ENCODE measurements around the gene TNIP3.
"Not testable (repeated sequence)": the region's sequence is repeated elsewhere in the genome, so short reads cannot be mapped to it uniquely, and the experiment has no call there.

Gene TNIP3

DNA sequence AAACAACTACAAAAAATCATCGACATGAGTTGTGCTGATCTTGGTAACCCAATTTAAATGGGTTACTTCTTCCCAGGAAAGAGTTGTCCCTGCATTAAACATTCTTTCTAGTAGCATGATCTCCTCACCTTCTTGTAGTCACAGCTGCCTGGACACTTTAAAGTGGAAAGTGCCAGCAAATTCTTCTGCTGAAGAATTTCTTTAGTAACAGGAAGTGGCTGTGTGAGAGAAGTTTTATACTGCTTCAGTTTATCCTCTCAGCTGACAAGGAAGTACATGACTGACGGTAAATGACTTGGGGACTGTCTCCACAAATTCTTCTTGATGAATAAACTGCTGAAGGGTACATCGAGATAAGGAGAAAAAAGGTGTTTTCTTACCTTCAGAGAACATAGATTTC lies 18.2 kb upstream of the TNIP3 start:
- TF ChIP-seq, protein P1, sequence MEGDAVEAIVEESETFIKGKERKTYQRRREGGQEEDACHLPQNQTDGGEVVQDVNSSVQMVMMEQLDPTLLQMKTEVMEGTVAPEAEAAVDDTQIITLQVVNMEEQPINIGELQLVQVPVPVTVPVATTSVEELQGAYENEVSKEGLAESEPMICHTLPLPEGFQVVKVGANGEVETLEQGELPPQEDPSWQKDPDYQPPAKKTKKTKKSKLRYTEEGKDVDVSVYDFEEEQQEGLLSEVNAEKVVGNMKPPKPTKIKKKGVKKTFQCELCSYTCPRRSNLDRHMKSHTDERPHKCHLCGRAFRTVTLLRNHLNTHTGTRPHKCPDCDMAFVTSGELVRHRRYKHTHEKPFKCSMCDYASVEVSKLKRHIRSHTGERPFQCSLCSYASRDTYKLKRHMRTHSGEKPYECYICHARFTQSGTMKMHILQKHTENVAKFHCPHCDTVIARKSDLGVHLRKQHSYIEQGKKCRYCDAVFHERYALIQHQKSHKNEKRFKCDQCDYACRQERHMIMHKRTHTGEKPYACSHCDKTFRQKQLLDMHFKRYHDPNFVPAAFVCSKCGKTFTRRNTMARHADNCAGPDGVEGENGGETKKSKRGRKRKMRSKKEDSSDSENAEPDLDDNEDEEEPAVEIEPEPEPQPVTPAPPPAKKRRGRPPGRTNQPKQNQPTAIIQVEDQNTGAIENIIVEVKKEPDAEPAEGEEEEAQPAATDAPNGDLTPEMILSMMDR (conservative IDR thresholded peaks at IDR 0.05; ENCODE audit: control insufficient read depth, insufficient read depth, low read depth, low read length): no peak
- H3K4me3 ChIP-seq (ENCODE audit: control insufficient read depth, low read depth, low read length): no peak overlapping the region
- DNase-seq (ENCODE audit: low read depth): no peak

DNA sequence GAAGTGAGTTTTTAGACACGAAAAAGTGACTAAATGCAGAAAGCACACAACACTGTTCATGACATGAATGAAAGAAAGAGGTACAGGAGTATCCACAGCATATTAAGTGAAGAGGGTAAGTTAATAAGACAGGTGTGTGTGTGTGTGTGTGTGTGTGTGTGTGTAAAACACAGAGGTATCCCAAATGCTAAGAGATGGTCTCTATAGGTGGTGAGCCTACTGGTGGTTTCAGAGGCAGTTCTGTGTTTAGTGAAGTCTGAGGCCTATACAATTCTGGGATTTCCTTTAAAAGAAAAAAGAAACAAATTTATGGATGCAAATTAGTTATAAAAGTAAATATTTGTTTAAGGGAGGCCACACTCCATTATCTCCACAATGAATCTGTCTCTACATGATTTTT lies 17.4 kb upstream of the TNIP3 start:
- TF ChIP-seq, protein P1 (conservative IDR thresholded peaks at IDR 0.05; ENCODE audit: control insufficient read depth, insufficient read depth, low read depth, low read length): no peak
- no peak for DNase-seq (ENCODE audit: low read depth)
- H3K4me3 ChIP-seq (ENCODE audit: control insufficient read depth, low read depth, low read length): no peak overlapping the region

DNA sequence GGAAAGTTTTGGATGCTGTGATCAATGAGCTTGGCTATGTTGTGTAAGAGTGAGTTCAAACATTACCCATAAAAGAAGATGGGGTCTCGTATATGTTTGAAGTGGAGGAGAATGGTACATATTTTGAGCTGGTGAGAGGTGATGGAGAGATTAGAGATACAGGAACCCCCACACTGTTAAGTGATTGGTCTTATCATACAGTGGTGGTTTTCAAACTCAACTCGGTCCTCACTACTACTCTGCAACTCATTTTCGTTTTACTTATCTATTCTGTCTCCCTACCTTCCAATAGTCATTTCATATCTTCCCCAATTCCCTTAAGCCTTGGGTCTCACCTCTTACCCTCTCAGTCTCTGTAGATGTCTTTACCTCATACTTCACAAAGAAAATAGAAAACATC lies 16.4 kb upstream of the TNIP3 start:
- TF ChIP-seq, protein P1 (conservative IDR thresholded peaks at IDR 0.05; ENCODE audit: control insufficient read depth, insufficient read depth, low read depth, low read length): no peak
- DNase-seq (ENCODE audit: low read depth): no peak
- no peak overlapping the region for H3K4me3 ChIP-seq (ENCODE audit: control insufficient read depth, low read depth, low read length)

DNA sequence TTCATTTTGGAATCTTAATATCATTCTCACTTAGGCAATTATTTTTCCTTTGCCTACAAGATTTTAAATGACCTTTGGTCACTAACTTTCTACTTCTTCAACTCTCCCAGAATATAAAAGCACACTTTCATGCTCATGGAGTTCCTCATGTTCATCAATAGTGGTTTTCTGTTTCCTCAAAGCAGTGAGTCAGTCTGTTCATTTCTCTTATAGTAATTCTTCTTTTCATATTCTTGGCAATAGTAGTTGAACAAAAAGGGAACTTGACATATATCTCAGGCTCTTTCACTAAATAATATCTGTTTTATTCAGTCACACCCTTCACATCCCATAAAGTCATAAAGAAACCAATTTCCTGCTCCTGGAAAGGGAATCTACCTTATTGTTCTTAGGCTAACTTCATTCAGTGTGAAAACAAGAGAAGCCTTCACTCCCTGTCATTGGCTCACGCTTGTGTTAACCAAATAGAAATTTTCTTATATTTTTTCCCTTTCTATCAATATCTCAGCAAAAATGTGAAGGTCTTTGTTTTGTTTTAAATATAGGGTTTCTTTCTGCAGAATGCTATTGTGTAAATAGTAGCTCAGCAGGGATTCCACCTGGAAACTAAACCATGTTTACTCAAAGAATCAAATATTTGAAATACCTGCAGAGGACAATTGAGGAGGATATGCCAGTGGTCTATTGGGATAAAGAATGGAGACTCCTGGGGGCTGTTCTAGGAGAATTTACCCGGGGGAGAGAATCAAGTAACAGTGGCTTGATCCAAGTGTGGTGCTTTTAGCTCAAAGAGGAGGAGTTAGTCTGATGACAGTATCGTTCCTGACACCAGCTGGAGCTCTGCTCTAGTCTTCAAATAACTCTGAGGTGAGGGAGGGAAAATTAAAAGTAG lies 13.4 kb upstream of the TNIP3 start:
- no peak overlapping the region for H3K4me3 ChIP-seq (ENCODE audit: control insufficient read depth, low read depth, low read length)
- TF ChIP-seq, protein P1 (conservative IDR thresholded peaks at IDR 0.05; ENCODE audit: control insufficient read depth, insufficient read depth, low read depth, low read length): no peak
- DNase-seq (ENCODE audit: low read depth): no peak

DNA sequence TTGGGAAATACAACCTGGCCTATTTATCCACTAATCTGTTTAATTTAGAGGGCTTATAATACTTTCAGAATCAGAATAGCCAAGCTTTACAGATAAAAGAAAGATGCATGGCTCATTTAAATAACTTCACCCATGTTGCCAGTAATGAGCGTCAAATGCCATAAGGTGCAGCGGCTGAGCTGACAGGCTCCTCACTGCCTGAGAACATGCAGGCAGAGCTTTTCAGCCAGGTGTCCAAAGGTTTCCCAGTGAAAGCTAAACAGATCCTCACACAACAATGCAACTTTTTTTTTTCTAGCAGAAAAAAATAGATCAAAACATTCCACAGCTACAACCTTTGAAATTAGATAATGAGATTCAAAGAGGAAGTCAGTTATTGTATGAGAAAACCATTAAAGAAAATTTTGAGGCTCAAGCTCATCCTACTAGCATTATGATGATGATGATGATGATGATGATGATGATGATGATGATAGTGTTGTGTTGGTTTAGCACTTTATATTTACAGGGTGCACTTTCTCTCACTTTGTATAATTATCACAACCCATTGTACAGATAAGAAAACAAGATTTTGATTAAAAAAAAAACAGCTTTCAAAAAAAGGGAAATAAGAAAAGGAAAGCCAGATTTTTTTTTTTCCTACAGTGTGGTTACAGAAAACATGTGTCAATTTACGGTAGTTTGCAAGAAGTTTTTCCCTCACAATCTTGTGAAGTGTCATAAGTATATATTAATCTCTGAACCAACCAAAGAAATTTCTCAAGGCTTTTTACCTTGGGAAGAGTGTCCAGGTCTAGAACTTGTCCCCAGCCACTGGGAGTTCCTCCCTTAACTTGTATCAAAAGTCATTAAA lies 12.2 kb upstream of the TNIP3 start:
- TF ChIP-seq, protein P1 (conservative IDR thresholded peaks at IDR 0.05; ENCODE audit: control insufficient read depth, insufficient read depth, low read depth, low read length): no peak
- H3K4me3 ChIP-seq (ENCODE audit: control insufficient read depth, low read depth, low read length): no peak overlapping the region
- DNase-seq (ENCODE audit: low read depth): no peak

DNA sequence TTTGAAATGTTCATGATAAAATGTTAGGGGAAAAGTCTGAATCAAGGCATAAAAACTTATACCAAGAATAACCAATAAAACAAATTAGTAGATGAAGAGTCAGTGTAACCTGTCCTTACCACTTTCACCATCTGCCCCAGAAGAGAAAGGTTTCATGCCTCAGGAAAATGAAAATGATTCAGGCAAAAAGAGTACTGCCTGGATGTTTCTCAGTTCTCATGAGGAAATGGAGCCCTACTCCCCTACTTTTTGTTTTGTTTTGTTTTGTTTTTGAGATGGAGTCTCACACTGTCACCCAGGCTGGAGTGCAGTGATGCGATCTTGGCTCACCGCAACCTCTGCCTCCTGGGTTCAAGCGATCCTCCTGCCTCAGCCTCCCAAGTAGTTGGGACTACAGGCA lies 7.4 kb upstream of the TNIP3 start:
- not testable (repeated sequence) for DNase-seq (ENCODE audit: low read depth); H3K4me3 ChIP-seq (ENCODE audit: control insufficient read depth, low read depth, low read length)
